ENCODE measurements around the gene LYPD4.

DNA sequence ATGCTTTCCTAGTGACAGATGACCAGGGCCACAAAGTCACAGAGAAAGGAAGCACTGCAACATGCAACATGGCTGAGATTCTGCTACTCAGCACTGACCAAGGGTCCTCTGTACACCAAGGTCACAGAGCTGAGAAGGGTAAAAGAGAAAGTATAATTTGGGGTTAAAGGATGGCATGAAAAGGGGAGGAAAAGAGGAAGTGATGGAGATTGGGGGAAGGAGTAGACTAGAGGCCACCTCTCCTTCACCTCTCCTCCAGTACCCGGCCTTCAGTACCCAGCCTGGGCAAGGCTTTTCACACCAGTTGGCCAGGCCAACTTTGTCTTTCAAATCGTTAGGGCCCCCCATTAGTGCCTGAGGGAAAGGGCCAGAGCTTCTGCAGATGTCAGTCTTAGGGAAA lies 9.3 kb upstream of the LYPD4 start:
- TF ChIP-seq, protein P1, sequence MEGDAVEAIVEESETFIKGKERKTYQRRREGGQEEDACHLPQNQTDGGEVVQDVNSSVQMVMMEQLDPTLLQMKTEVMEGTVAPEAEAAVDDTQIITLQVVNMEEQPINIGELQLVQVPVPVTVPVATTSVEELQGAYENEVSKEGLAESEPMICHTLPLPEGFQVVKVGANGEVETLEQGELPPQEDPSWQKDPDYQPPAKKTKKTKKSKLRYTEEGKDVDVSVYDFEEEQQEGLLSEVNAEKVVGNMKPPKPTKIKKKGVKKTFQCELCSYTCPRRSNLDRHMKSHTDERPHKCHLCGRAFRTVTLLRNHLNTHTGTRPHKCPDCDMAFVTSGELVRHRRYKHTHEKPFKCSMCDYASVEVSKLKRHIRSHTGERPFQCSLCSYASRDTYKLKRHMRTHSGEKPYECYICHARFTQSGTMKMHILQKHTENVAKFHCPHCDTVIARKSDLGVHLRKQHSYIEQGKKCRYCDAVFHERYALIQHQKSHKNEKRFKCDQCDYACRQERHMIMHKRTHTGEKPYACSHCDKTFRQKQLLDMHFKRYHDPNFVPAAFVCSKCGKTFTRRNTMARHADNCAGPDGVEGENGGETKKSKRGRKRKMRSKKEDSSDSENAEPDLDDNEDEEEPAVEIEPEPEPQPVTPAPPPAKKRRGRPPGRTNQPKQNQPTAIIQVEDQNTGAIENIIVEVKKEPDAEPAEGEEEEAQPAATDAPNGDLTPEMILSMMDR (IDR thresholded peaks at IDR 0.05) = no peak
- TF ChIP-seq POLR2A (IDR thresholded peaks at IDR 0.05; ENCODE audit: low read length) = no peak
- TF ChIP-seq PHF8 (IDR thresholded peaks at IDR 0.05; ENCODE audit: borderline replicate concordance, low read depth) = no peak
- no peak for TF ChIP-seq CBX2 (IDR thresholded peaks at IDR 0.05; ENCODE audit: borderline replicate concordance, low read depth)
- TF ChIP-seq RCOR1 (IDR thresholded peaks at IDR 0.05; ENCODE audit: low read depth, low read length) = no peak
